ENCODE data around the gene FHAD1.
"Not testable (repeated sequence)": the region's sequence is repeated elsewhere in the genome, so short reads cannot be mapped to it uniquely, and the experiment has no call there.

Gene FHAD1

GRCh38 chr1:15378729-15379128, 131.7 kb downstream of the FHAD1 start:
- H3K27ac ChIP-seq (ENCODE audit: low read length): no peak overlapping the region
- DNase-seq: no peak
- H3K9me2 ChIP-seq (replicated peaks; ENCODE audit: insufficient read depth, low read length): no peaks in the 10 kb centered on the region
- H3F3A ChIP-seq (ENCODE audit: insufficient read depth, low read length): no peaks in the 10 kb centered on the region
- no peaks in the 10 kb centered on the region for H4K20me1 ChIP-seq (ENCODE audit: insufficient read depth, low read length)
- no peak overlapping the region for H2AFZ ChIP-seq (ENCODE audit: low read length)
- no peaks in the 10 kb centered on the region for H3K9me3 ChIP-seq (replicated peaks; ENCODE audit: insufficient read depth, low read length)
- no peaks in the 10 kb centered on the region for H3K4me1 ChIP-seq (ENCODE audit: low read length)
- H3K79me2 ChIP-seq (ENCODE audit: low read length): no peaks in the 10 kb centered on the region
- H3K4me2 ChIP-seq (ENCODE audit: low read depth, low read length): no peak overlapping the region
- no peak for TF ChIP-seq EZH2 (optimal IDR thresholded peaks at IDR 0.05; ENCODE audit: low read depth, low read length)
- no peak for TF ChIP-seq CTCF (IDR thresholded peaks at IDR 0.05; ENCODE audit: low read length)
- no peak for TF ChIP-seq EZH2phosphoT487 (IDR thresholded peaks at IDR 0.05; ENCODE audit: low read length)
- no peaks in the 10 kb centered on the region for H3K36me3 ChIP-seq (replicated peaks; ENCODE audit: insufficient read depth, low read length)
- no peaks in the 10 kb centered on the region for H3K27me3 ChIP-seq (replicated peaks; ENCODE audit: insufficient read depth, low read length)
- H3K4me3 ChIP-seq (ENCODE audit: low read length): no peak overlapping the region
- H3K9ac ChIP-seq (ENCODE audit: low read length): no peak overlapping the region

DNA sequence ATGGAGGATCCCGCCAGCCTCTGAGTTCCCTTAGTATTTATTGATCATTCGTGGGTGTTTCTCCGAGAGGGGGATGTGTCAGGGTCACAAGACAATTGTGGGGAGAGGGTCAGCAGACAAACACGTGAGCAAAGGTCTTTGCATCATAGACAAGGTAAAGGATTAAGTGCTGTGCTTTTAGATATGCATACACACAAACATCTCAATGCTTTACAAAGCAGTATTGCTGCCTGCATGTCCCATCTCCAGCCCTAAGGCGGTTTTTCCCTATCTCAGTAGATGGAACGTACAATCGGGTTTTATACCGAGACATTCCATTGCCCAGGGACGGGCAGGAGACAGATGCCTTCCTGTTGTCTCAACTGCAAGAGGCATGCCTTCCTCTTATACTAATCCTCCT, 132.1 kb downstream of the FHAD1 start:
- H3K4me3 ChIP-seq (ENCODE audit: low read length); H3K27ac ChIP-seq (ENCODE audit: low read length); H3K79me2 ChIP-seq (ENCODE audit: low read length); H2AFZ ChIP-seq (ENCODE audit: low read length); DNase-seq; H3K27me3 ChIP-seq (replicated peaks; ENCODE audit: insufficient read depth, low read length); H3K4me2 ChIP-seq (ENCODE audit: low read depth, low read length); H3K9me3 ChIP-seq (replicated peaks; ENCODE audit: insufficient read depth, low read length); H4K20me1 ChIP-seq (ENCODE audit: insufficient read depth, low read length); H3K9ac ChIP-seq (ENCODE audit: low read length); H3K9me2 ChIP-seq (replicated peaks; ENCODE audit: insufficient read depth, low read length); H3F3A ChIP-seq (ENCODE audit: insufficient read depth, low read length); H3K36me3 ChIP-seq (replicated peaks; ENCODE audit: insufficient read depth, low read length); H3K4me1 ChIP-seq (ENCODE audit: low read length): not testable (repeated sequence)

- no peak overlapping the region for H2AFZ ChIP-seq (ENCODE audit: low read length)
- no peak overlapping the region for H3K9ac ChIP-seq (ENCODE audit: low read length)
- no peaks in the 10 kb centered on the region for H3K36me3 ChIP-seq (replicated peaks; ENCODE audit: insufficient read depth, low read length)
- no peaks in the 10 kb centered on the region for H3K9me3 ChIP-seq (replicated peaks; ENCODE audit: insufficient read depth, low read length)
- no peaks in the 10 kb centered on the region for H3K9me2 ChIP-seq (replicated peaks; ENCODE audit: insufficient read depth, low read length)
- H3K27ac ChIP-seq (ENCODE audit: low read length): no peak overlapping the region
- no peaks in the 10 kb centered on the region for H4K20me1 ChIP-seq (ENCODE audit: insufficient read depth, low read length)
- H3F3A ChIP-seq (ENCODE audit: insufficient read depth, low read length): no peaks in the 10 kb centered on the region
- no peaks in the 10 kb centered on the region for H3K27me3 ChIP-seq (replicated peaks; ENCODE audit: insufficient read depth, low read length)
- no peak for TF ChIP-seq EZH2phosphoT487 (IDR thresholded peaks at IDR 0.05; ENCODE audit: low read length)
- TF ChIP-seq EZH2 (optimal IDR thresholded peaks at IDR 0.05; ENCODE audit: low read depth, low read length): no peak
- TF ChIP-seq CTCF (IDR thresholded peaks at IDR 0.05; ENCODE audit: low read length): no peak
- no peak for DNase-seq
- H3K4me1 ChIP-seq (ENCODE audit: low read length): peaks cover 4% of the 10 kb centered on the region; the same call in 1 of the 2 replicates
- no peak overlapping the region for H3K4me2 ChIP-seq (ENCODE audit: low read depth, low read length)
- no peak overlapping the region for H3K4me3 ChIP-seq (ENCODE audit: low read length)
- no peaks in the 10 kb centered on the region for H3K79me2 ChIP-seq (ENCODE audit: low read length)
Observed at GRCh38 chr1:15380601-15381508, 133.8 kb downstream of the FHAD1 start.

- DNase-seq: no peak
- no peaks in the 10 kb centered on the region for H3K9me2 ChIP-seq (replicated peaks; ENCODE audit: insufficient read depth, low read length)
- TF ChIP-seq CTCF (IDR thresholded peaks at IDR 0.05; ENCODE audit: low read length) (no peak), EZH2 (optimal IDR thresholded peaks at IDR 0.05; ENCODE audit: low read depth, low read length) (no peak), EZH2phosphoT487 (IDR thresholded peaks at IDR 0.05; ENCODE audit: low read length) (no peak)
- H3K4me1 ChIP-seq (ENCODE audit: low read length): peaks cover 4% of the 10 kb centered on the region; the same call in 1 of the 2 replicates
- no peaks in the 10 kb centered on the region for H3K36me3 ChIP-seq (replicated peaks; ENCODE audit: insufficient read depth, low read length)
- no peaks in the 10 kb centered on the region for H3K9me3 ChIP-seq (replicated peaks; ENCODE audit: insufficient read depth, low read length)
- no peak overlapping the region for H3K9ac ChIP-seq (ENCODE audit: low read length)
- H3K27me3 ChIP-seq (replicated peaks; ENCODE audit: insufficient read depth, low read length): no peaks in the 10 kb centered on the region
- no peaks in the 10 kb centered on the region for H3F3A ChIP-seq (ENCODE audit: insufficient read depth, low read length)
- H2AFZ ChIP-seq (ENCODE audit: low read length): no peak overlapping the region
- H4K20me1 ChIP-seq (ENCODE audit: insufficient read depth, low read length): no peaks in the 10 kb centered on the region
- no peak overlapping the region for H3K4me3 ChIP-seq (ENCODE audit: low read length)
- H3K4me2 ChIP-seq (ENCODE audit: low read depth, low read length): no peak overlapping the region
- H3K79me2 ChIP-seq (ENCODE audit: low read length): no peaks in the 10 kb centered on the region
- H3K27ac ChIP-seq (ENCODE audit: low read length): no peak overlapping the region
Observed at GRCh38 chr1:15381805-15382204, 134.8 kb downstream of the FHAD1 start.

All from MM.1S (cell line).